Sigmoid colon (tissue), 7 donors: ENCODE measurements around the gene C1orf35. TPM values are rescaled to one million over a fixed set of nuclear protein-coding genes. Genes with fewer than 3 reads are reported as not detected.

ENCODE experiments used
- DNase-seq: peaks from one replicate; pipeline ENCODE4 v3.0.0-alpha.2; 2019
- H3K27ac ChIP-seq, 4 donors: fragments of 200-600 bp; sonication (generic); one replicate each; pipeline ENCODE4 v1.5.1; 2016 to 2019; ENCODE audit warnings: mild to moderate bottlenecking in 1 of 4
- H3K27me3 ChIP-seq, 3 donors: fragments of 200-600 bp; sonication (generic); one replicate each; pipeline ENCODE4 v1.5.1; 2019; ENCODE audit warnings: mild to moderate bottlenecking in 1 of 3
- H3K36me3 ChIP-seq, 4 donors: fragments of 200-600 bp; sonication (generic); one replicate each; pipeline ENCODE4 v1.5.1; 2016 to 2019
- H3K4me1 ChIP-seq, 4 donors: fragments of 200-600 bp; sonication (generic); one replicate each; pipeline ENCODE4 v1.5.1; 2017 to 2019
- H3K4me3 ChIP-seq, 4 donors: fragments of 200-600 bp; sonication (generic); one replicate each; pipeline ENCODE4 v1.5.1; 2017 to 2019; ENCODE audit warnings: mild to moderate bottlenecking in 2 of 4, moderate library complexity in 1 of 4
- H3K9me3 ChIP-seq, 4 donors: fragments of 200-600 bp in 3 of 4; sonication (generic) in 3 of 4; one replicate each; pipeline versions ENCODE4 v1.5.1 to v1.6.1; 2013 to 2019
- CTCF ChIP-seq, 4 experiments: fragments of 450-650 bp in 3 of 4; fragments of 200-600 bp in 1 of 4; IDR thresholded peaks; one replicate each; pipeline ENCODE4 v1.5.1; 2016 to 2019; ENCODE audit warnings: antibody characterized with exemption in 4 of 4, mild to moderate bottlenecking in 3 of 4, moderate library complexity in 2 of 4
- EP300 ChIP-seq, 4 donors: sonication (generic); formaldehyde crosslinking; IDR thresholded peaks; one replicate each; pipeline ENCODE4 v1.6.1; 2017; ENCODE audit warnings: antibody characterized with exemption in 4 of 4
- POLR2A ChIP-seq, 2 donors: fragments of 450-650 bp; IDR thresholded peaks; one replicate each; pipeline ENCODE4 v1.6.1; 2016; ENCODE audit warnings: antibody characterized with exemption in 2 of 2, mild to moderate bottlenecking in 2 of 2, moderate library complexity in 2 of 2
- POLR2AphosphoS5 ChIP-seq, 4 donors: sonication (generic); formaldehyde crosslinking; IDR thresholded peaks; one replicate each; pipeline ENCODE4 v1.6.1; 2017; ENCODE audit warnings: antibody characterized with exemption in 4 of 4
- WGBS, 2 donors: extraction: QIAGEN DNeasy Blood & Tissue Kit; methylation state at CpG; one replicate each; pipeline ENCODE4 v1.1.7; 2013; 5-methylcytosine and 5-hydroxymethylcytosine counted together
- intact Hi-C: fragments of 100-400 bp; cut with DNase I; formaldehyde crosslinking; loops from one replicate; pipeline ENCODE4 v1.15.1; 2023
- polyA plus RNA-seq, 3 donors: library from polyadenylated mRNA; stranded (reverse); fragments of 200-250 nt; gene quantifications; one replicate each; pipeline ENCODE4 v1.2.3, GENCODE V29; 2013
- total RNA-seq, 4 donors: library from RNA; depleted of rRNA; stranded (reverse); fragments of >200 nt; gene quantifications; one replicate each; pipeline ENCODE4 v1.1.0, GENCODE V29; 2016
- donor health status: healthy with polysubstance abuse.
- donor health status: Bipolar disorder and iron deficiency.
- donor health status: healthy.

Gene C1orf35
- total and polyA plus RNA-seq, 7 donors: 7.8 to 18.1 (median 11.4) TPM

- intact Hi-C loops: no loop called here
- Histone ChIP-seq H3K36me3 (no peaks in the 10 kb centered on the region), H3K9me3 (no peaks in the 10 kb centered on the region), H3K27me3 (peaks cover 0 to under 1% (median 0%) of the 10 kb centered on the region in 3 donors), H3K27ac (no peak overlapping the region), H3K4me3 (no peak overlapping the region), H3K4me1 (peaks cover 0 to 31% (median 19%) of the 10 kb centered on the region in 4 donors)
- DNase-seq: peak; percentile 35
- TF ChIP-seq POLR2A (IDR thresholded peaks at IDR 0.05) (no peak), POLR2AphosphoS5 (IDR thresholded peaks at IDR 0.05) (no peak), EP300 (IDR thresholded peaks at IDR 0.05) (no peak), CTCF (IDR thresholded peaks at IDR 0.05) (no peak)
- 92 to 93% methylated on average over 7 of the region's 7 CpGs for WGBS, 2 donors
Observed at GRCh38 chr1:228079013-228079412, 24.1 kb downstream of the C1orf35 start.

- H3K4me1 ChIP-seq: peaks cover 0 to 28% (median 14%) of the 10 kb centered on the region in 4 donors
- 71 to 74% methylated on average over 10 of the region's 10 CpGs for WGBS, 2 donors
- no peaks in the 10 kb centered on the region for H3K9me3 ChIP-seq
- no peak overlapping the region for H3K4me3 ChIP-seq
- H3K36me3 ChIP-seq: no peaks in the 10 kb centered on the region
- H3K27me3 ChIP-seq: peaks cover 0 to 11% (median 1%) of the 10 kb centered on the region in 3 donors
- peak; percentile 62 for DNase-seq
- no peak overlapping the region for H3K27ac ChIP-seq
- TF ChIP-seq POLR2AphosphoS5 (IDR thresholded peaks at IDR 0.05) (no peak), CTCF (IDR thresholded peaks at IDR 0.05) (no peak), EP300 (IDR thresholded peaks at IDR 0.05) (no peak), POLR2A (IDR thresholded peaks at IDR 0.05) (no peak)
- intact Hi-C loops: no loop called here
Observed at GRCh38 chr1:228077565-228078330, 25.4 kb downstream of the C1orf35 start.

GRCh38 chr1:228076796-228077430 is 26.2 kb downstream of the C1orf35 start:
- peaks cover 0 to 28% (median 13%) of the 10 kb centered on the region in 4 donors for H3K4me1 ChIP-seq
- TF ChIP-seq POLR2A (IDR thresholded peaks at IDR 0.05) (no peak), EP300 (IDR thresholded peaks at IDR 0.05) (no peak), CTCF (IDR thresholded peaks at IDR 0.05) (no peak), POLR2AphosphoS5 (IDR thresholded peaks at IDR 0.05) (no peak)
- no peak overlapping the region for H3K27ac ChIP-seq
- intact Hi-C loops: no loop called here
- peak; percentile 60 for DNase-seq
- H3K4me3 ChIP-seq: no peak overlapping the region
- no peaks in the 10 kb centered on the region for H3K36me3 ChIP-seq
- WGBS, 2 donors: 61 to 77% methylated on average over 9 of the region's 9 CpGs
- peaks cover 0 to 11% (median 3%) of the 10 kb centered on the region in 3 donors for H3K27me3 ChIP-seq
- no peaks in the 10 kb centered on the region for H3K9me3 ChIP-seq

- TF ChIP-seq CTCF (IDR thresholded peaks at IDR 0.05): no peak
- TF ChIP-seq POLR2A (IDR thresholded peaks at IDR 0.05): no peak
- TF ChIP-seq POLR2AphosphoS5 (IDR thresholded peaks at IDR 0.05): no peak
- TF ChIP-seq EP300 (IDR thresholded peaks at IDR 0.05): no peak
- WGBS, 2 donors: 60 to 83% methylated on average over 9 of the region's 9 CpGs
- Histone ChIP-seq H3K4me3 (no peak overlapping the region), H3K27ac (no peak overlapping the region), H3K36me3 (no peaks in the 10 kb centered on the region), H3K27me3 (peaks cover 2 to 21% (median 3%) of the 10 kb centered on the region in 3 donors), H3K9me3 (no peaks in the 10 kb centered on the region), H3K4me1 (peaks cover 0 to 19% (median 3%) of the 10 kb centered on the region in 4 donors)
- peak; percentile 48 for DNase-seq
- intact Hi-C loops: no loop called here
Observed at GRCh38 chr1:228075801-228076271, 27.3 kb downstream of the C1orf35 start.
